Body of pancreas (tissue), 4 donors: ENCODE measurements around the gene ST8SIA4. TPM values are rescaled to one million over a fixed set of nuclear protein-coding genes. Genes with fewer than 3 reads are reported as not detected.

ENCODE experiments used
- ATAC-seq: fragments of 150-250 bp; one replicate; pipeline ENCODE4 v1.9.1; 2016
- DNase-seq, 4 donors: peaks; one replicate each; pipeline ENCODE4 v3.0.0-alpha.2; 2019
- H3K27ac ChIP-seq, 4 donors: fragments of 200-600 bp; sonication (generic); 1 replicate in 3 of 4; 2 replicates in 1 of 4; pipeline versions ENCODE4 v1.5.1 to v1.6.1; 2016 to 2019; ENCODE audit warnings: mild to moderate bottlenecking in 1 of 4, mixed read lengths in 1 of 4, moderate library complexity in 1 of 4
- H3K27me3 ChIP-seq, 2 donors: fragments of 200-600 bp; sonication (generic); one replicate each; pipeline ENCODE4 v1.6.0; 2016; ENCODE audit warnings: mild to moderate bottlenecking in 1 of 2
- H3K36me3 ChIP-seq, 2 donors: fragments of 200-600 bp; sonication (generic); replicated peaks in 1 of 2; 2 replicates each; pipeline ENCODE4 v1.5.1; 2016; ENCODE audit warnings: low read depth in 2 of 2; ENCODE audit not compliant: insufficient read depth in 1 of 2
- H3K4me1 ChIP-seq: fragments of 200-600 bp; sonication (generic); one replicate; pipeline ENCODE4 v1.6.0; 2016
- H3K4me3 ChIP-seq, 2 donors: fragments of 200-600 bp; sonication (generic); 1 replicate in 1 of 2; 2 replicates in 1 of 2; pipeline ENCODE4 v1.5.1; 2016 to 2019
- H3K9me3 ChIP-seq, 3 donors: fragments of 200-600 bp; sonication (generic); 1 replicate in 2 of 3; 2 replicates in 1 of 3; pipeline ENCODE4 v1.5.1; 2016
- CTCF ChIP-seq, 7 experiments: fragments of 450-650 bp in 4 of 7; fragments of 200-600 bp in 3 of 7; sonication (generic) in 3 of 7; IDR thresholded peaks; one replicate each; pipeline ENCODE4 v1.5.1; 2016 to 2019; ENCODE audit warnings: antibody characterized with exemption in 7 of 7
- POLR2A ChIP-seq, 3 donors: fragments of 450-650 bp; IDR thresholded peaks; one replicate each; pipeline ENCODE4 v1.6.1; 2016; ENCODE audit warnings: antibody characterized with exemption in 3 of 3, mild to moderate bottlenecking in 2 of 3
- WGBS, 2 donors: methylation state at CpG; one replicate each; pipeline ENCODE4 v1.1.5; 2017; 5-methylcytosine and 5-hydroxymethylcytosine counted together
- intact Hi-C: fragments of 100-400 bp; cut with DNase I; formaldehyde crosslinking; loops from one replicate; pipeline ENCODE4 v1.15.1; 2023
- microRNA counts, 2 donors: library from miRNA; unstranded; fragments of <30 nt; microRNA quantifications; one replicate each; lab custom pipeline; 2017
- microRNA-seq, 2 donors: library from miRNA; unstranded; fragments of <30 nt; microRNA quantifications; one replicate each; pipeline ENCODE4, GENCODE V29; 2016; ENCODE audit warnings: borderline number of aligned reads in 2 of 2, borderline replicate concordance in 2 of 2
- small RNA-seq: library from RNA; depleted of rRNA; stranded (forward); fragments of <200 nt; gene quantifications from one replicate; pipeline ENCODE3, GENCODE V24; 2016
- total RNA-seq, 2 donors: library from RNA; depleted of rRNA; stranded (reverse); fragments of >200 nt; gene quantifications; one replicate each; pipeline ENCODE4 v1.1.0, GENCODE V29; 2016

ST8SIA4 gene
- total RNA-seq, 2 donors from 2014 or later = 0.66 to 2.1 TPM

- no peaks in the 10 kb centered on the region for H3K36me3 ChIP-seq
- no peaks in the 10 kb centered on the region for H3K9me3 ChIP-seq
- intact Hi-C loops = no loop called here
- no peak overlapping the region for H3K27ac ChIP-seq
- no peaks in the 10 kb centered on the region for H3K27me3 ChIP-seq
- ATAC-seq = no peak
- DNase-seq = no peak
- TF ChIP-seq POLR2A (IDR thresholded peaks at IDR 0.05) (no peak), CTCF (IDR thresholded peaks at IDR 0.05) (no peak)
- 21 to 33% methylated on average over 8 of the region's 8 CpGs for WGBS, 2 donors
- no peak overlapping the region for H3K4me3 ChIP-seq
- H3K4me1 ChIP-seq = no peaks in the 10 kb centered on the region
These were observed 145.5 kb downstream of the ST8SIA4 start for GRCh38 chr5:100757618-100758017.

MicroRNAs within 50 kb of the gene (microRNA counts, 767-probe panel; counts per million panel counts)
- microRNA hsa-miR-548p (lab: Ali Mortazavi, UCI) = 0 to 736 counts per million in 2 donors

Small RNA genes within 50 kb of the gene (microRNA-seq; reads per million reads assigned to microRNA genes)
- 0 reads per million in 2 donors for gene MIR548P

Small RNA genes within 50 kb of the gene (small RNA-seq; reads per million reads assigned to genes)
- gene MIR548P = not detected
